GM13976 (cell line): ENCODE results near the gene OR10P1.

Experiments used
- DNase-seq: peaks from one replicate; pipeline ENCODE4 v3.0.0; 2012; ENCODE audit warnings: low spot score
- CTCF ChIP-seq: IDR thresholded peaks from 2 replicates; pipeline ENCODE4 v1.5.1; 2012; ENCODE audit warnings: borderline replicate concordance, mild to moderate bottlenecking; ENCODE audit not compliant: insufficient read depth; ENCODE audit errors: extremely low read depth, missing control alignments, control extremely low read depth
- in situ Hi-C: fragments of 300-500 bp; cut with MboI; formaldehyde crosslinking; loops from one replicate; pipeline ENCODE4 v1.12.0; 2022; ENCODE audit warnings: low sequenced_read_pairs, mixed read lengths, inconsistent platforms; ENCODE audit not compliant: unreplicated experiment

OR10P1 gene

GRCh38 chr12:55651299-55651683, 14.6 kb downstream of the OR10P1 start:
- DNase-seq, result no peak
- no peak for TF ChIP-seq CTCF
- in situ Hi-C loops, result no loop called here

GRCh38 chr12:55652352-55652751, 15.7 kb downstream of the OR10P1 start:
- no peak for DNase-seq
- TF ChIP-seq CTCF, result no peak
- in situ Hi-C loops, result no loop called here

- no peak for TF ChIP-seq CTCF
- in situ Hi-C loops, result no loop called here
- DNase-seq, result no peak
These were observed 16.3 kb downstream of the OR10P1 start for GRCh38 chr12:55653031-55653430.

- no peak for DNase-seq
- in situ Hi-C loops, result no loop called here
- no peak for TF ChIP-seq CTCF
These were observed 18.0 kb downstream of the OR10P1 start for GRCh38 chr12:55654511-55655214.

- DNase-seq, result no peak
- in situ Hi-C loops, result no loop called here
- TF ChIP-seq CTCF, result no peak
These were observed 20.5 kb downstream of the OR10P1 start for GRCh38 chr12:55657212-55657611.

- no peak for DNase-seq
- no peak for TF ChIP-seq CTCF
- in situ Hi-C loops, result no loop called here
These were observed 21.5 kb downstream of the OR10P1 start for GRCh38 chr12:55658212-55658611.
